Measurements from ENCODE around the gene ASB18.

DNA sequence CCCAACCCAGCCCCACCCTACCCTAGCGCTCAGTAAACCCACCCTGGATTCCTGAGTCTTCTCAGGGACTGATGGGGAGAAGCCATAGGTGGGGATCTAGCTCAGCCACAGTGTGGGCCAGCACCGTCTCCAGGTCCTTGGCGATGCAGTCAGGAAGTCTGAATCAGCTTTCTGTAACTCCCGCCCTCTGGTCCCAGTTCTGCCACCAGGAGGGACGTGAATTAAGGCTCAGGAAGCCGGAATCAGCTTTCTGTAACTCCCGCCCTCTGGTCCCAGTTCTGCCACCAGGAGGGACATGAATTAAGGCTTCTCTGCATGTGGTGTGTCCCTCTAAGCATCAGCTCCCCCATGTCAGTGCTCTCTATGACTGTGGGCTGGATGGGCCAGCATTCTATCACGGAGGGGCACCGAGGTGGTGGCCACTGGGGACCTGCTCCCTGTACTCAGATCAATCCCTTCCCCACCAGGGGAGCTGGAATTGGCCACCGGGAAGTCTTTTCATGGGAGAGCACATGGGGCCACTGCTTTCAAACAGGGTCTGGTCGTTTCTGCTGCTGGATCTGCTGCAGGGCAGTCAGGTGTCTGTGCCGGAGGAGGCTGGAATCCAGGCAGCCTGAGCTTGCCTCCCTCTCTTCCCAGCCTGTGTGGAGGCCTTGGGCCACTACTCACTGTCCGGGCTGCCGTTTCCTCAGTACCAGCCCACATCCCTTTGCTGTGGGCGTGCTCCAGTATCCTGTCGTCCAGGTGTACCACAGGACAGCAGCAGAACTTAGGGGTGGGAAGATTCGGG lies 24.7 kb downstream of the ASB18 start:
- TF ChIP-seq, protein P1, sequence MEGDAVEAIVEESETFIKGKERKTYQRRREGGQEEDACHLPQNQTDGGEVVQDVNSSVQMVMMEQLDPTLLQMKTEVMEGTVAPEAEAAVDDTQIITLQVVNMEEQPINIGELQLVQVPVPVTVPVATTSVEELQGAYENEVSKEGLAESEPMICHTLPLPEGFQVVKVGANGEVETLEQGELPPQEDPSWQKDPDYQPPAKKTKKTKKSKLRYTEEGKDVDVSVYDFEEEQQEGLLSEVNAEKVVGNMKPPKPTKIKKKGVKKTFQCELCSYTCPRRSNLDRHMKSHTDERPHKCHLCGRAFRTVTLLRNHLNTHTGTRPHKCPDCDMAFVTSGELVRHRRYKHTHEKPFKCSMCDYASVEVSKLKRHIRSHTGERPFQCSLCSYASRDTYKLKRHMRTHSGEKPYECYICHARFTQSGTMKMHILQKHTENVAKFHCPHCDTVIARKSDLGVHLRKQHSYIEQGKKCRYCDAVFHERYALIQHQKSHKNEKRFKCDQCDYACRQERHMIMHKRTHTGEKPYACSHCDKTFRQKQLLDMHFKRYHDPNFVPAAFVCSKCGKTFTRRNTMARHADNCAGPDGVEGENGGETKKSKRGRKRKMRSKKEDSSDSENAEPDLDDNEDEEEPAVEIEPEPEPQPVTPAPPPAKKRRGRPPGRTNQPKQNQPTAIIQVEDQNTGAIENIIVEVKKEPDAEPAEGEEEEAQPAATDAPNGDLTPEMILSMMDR (conservative IDR thresholded peaks at IDR 0.05), result no peak
- no peak for TF ChIP-seq EZH2 (IDR thresholded peaks at IDR 0.05; ENCODE audit: low read depth)
